Measurements from ENCODE around the gene SP6. TPM values are rescaled to one million over a fixed set of nuclear protein-coding genes. Genes with fewer than 3 reads are reported as not detected.

Gene SP6
- total RNA-seq, 1 donor = under 0.01 TPM

- no peak overlapping the region for H3K4me3 ChIP-seq (ENCODE audit: insufficient read depth, low read length)
- no peaks in the 10 kb centered on the region for H3K9me3 ChIP-seq (ENCODE audit: low read depth, low read length)
- peak; percentile 14 for DNase-seq (ENCODE audit: insufficient read length, low spot score, missing footprints)
- TF ChIP-seq CTCF (IDR thresholded peaks at IDR 0.05; ENCODE audit: extremely low read depth, low read depth, low read length) = no peak
- peaks cover 11% of the 10 kb centered on the region for H3K4me1 ChIP-seq (ENCODE audit: insufficient read depth, low read length)
- no peaks in the 10 kb centered on the region for H3K36me3 ChIP-seq (ENCODE audit: insufficient read depth, low read length)
- H3K4me2 ChIP-seq (ENCODE audit: insufficient read depth, low read length) = no peak overlapping the region
- H3K79me2 ChIP-seq (ENCODE audit: insufficient read depth, low read length) = no peaks in the 10 kb centered on the region
- H3K27me3 ChIP-seq (ENCODE audit: insufficient read depth, low read length) = peaks cover 26% of the 10 kb centered on the region
- H2AFZ ChIP-seq (ENCODE audit: low read length) = no peak overlapping the region
- no peaks in the 10 kb centered on the region for H4K20me1 ChIP-seq (ENCODE audit: insufficient read depth, low read length)
- H3K27ac ChIP-seq (ENCODE audit: low read depth, low read length) = no peak overlapping the region
Observed at GRCh38 chr17:47870056-47870455, 19.1 kb upstream of the SP6 start.

- peaks cover 15% of the 10 kb centered on the region for H3K4me1 ChIP-seq (ENCODE audit: insufficient read depth, low read length)
- no peak overlapping the region for H3K4me3 ChIP-seq (ENCODE audit: insufficient read depth, low read length)
- no peaks in the 10 kb centered on the region for H4K20me1 ChIP-seq (ENCODE audit: insufficient read depth, low read length)
- H3K27me3 ChIP-seq (ENCODE audit: insufficient read depth, low read length) = peaks cover 26% of the 10 kb centered on the region
- H3K36me3 ChIP-seq (ENCODE audit: insufficient read depth, low read length) = no peaks in the 10 kb centered on the region
- H3K79me2 ChIP-seq (ENCODE audit: insufficient read depth, low read length) = no peaks in the 10 kb centered on the region
- no peak overlapping the region for H3K4me2 ChIP-seq (ENCODE audit: insufficient read depth, low read length)
- no peak for TF ChIP-seq CTCF (IDR thresholded peaks at IDR 0.05; ENCODE audit: extremely low read depth, low read depth, low read length)
- H2AFZ ChIP-seq (ENCODE audit: low read length) = no peak overlapping the region
- no peaks in the 10 kb centered on the region for H3K9me3 ChIP-seq (ENCODE audit: low read depth, low read length)
- peak; percentile 32 for DNase-seq (ENCODE audit: insufficient read length, low spot score, missing footprints)
- no peak overlapping the region for H3K27ac ChIP-seq (ENCODE audit: low read depth, low read length)
Observed at GRCh38 chr17:47869114-47869513, 18.2 kb upstream of the SP6 start.

- Histone ChIP-seq H3K27ac (ENCODE audit: low read depth, low read length) (no peak overlapping the region), H3K9me3 (ENCODE audit: low read depth, low read length) (no peaks in the 10 kb centered on the region), H3K36me3 (ENCODE audit: insufficient read depth, low read length) (no peaks in the 10 kb centered on the region), H2AFZ (ENCODE audit: low read length) (no peak overlapping the region), H3K4me2 (ENCODE audit: insufficient read depth, low read length) (no peak overlapping the region), H3K79me2 (ENCODE audit: insufficient read depth, low read length) (no peaks in the 10 kb centered on the region), H3K27me3 (ENCODE audit: insufficient read depth, low read length) (peaks cover 22% of the 10 kb centered on the region), H3K4me1 (ENCODE audit: insufficient read depth, low read length) (peaks cover 14% of the 10 kb centered on the region), H3K4me3 (ENCODE audit: insufficient read depth, low read length) (no peak overlapping the region), H4K20me1 (ENCODE audit: insufficient read depth, low read length) (no peaks in the 10 kb centered on the region)
- TF ChIP-seq CTCF (IDR thresholded peaks at IDR 0.05; ENCODE audit: extremely low read depth, low read depth, low read length) = no peak
- DNase-seq (ENCODE audit: insufficient read length, low spot score, missing footprints) = no peak
Observed at GRCh38 chr17:47867813-47868533, 17.0 kb upstream of the SP6 start.

- H2AFZ ChIP-seq (ENCODE audit: low read length) = no peak overlapping the region
- peaks cover 17% of the 10 kb centered on the region for H3K27me3 ChIP-seq (ENCODE audit: insufficient read depth, low read length)
- DNase-seq (ENCODE audit: insufficient read length, low spot score, missing footprints) = peak; percentile 49
- no peaks in the 10 kb centered on the region for H3K9me3 ChIP-seq (ENCODE audit: low read depth, low read length)
- H3K4me3 ChIP-seq (ENCODE audit: insufficient read depth, low read length) = no peak overlapping the region
- H3K27ac ChIP-seq (ENCODE audit: low read depth, low read length) = no peak overlapping the region
- no peaks in the 10 kb centered on the region for H3K79me2 ChIP-seq (ENCODE audit: insufficient read depth, low read length)
- H3K4me2 ChIP-seq (ENCODE audit: insufficient read depth, low read length) = no peak overlapping the region
- no peak for TF ChIP-seq CTCF (IDR thresholded peaks at IDR 0.05; ENCODE audit: extremely low read depth, low read depth, low read length)
- no peaks in the 10 kb centered on the region for H3K36me3 ChIP-seq (ENCODE audit: insufficient read depth, low read length)
- no peaks in the 10 kb centered on the region for H4K20me1 ChIP-seq (ENCODE audit: insufficient read depth, low read length)
- peaks cover 13% of the 10 kb centered on the region for H3K4me1 ChIP-seq (ENCODE audit: insufficient read depth, low read length)
Observed at GRCh38 chr17:47866941-47867340, 16.0 kb upstream of the SP6 start.

Measured in osteoblast (primary cell).